Colon (tissue), 2 donors: Measurements from ENCODE around the gene LRRC28.

Experiments used
- FAIRE-seq: peaks from 2 replicates; lab custom pipeline; 2012; peaks lifted over from hg19 to GRCh38; lab: Jason Lieb, UNC
- donor health status: control.
- donor health status: control.

Gene LRRC28

GRCh38 chr15:99421172-99421656 is 169.9 kb downstream of the LRRC28 start:
- FAIRE-seq = no peak

- FAIRE-seq = no peak
These were observed 170.5 kb downstream of the LRRC28 start for GRCh38 chr15:99421758-99422157.

GRCh38 chr15:99423186-99424130 is 172.2 kb downstream of the LRRC28 start:
- FAIRE-seq = no peak

- FAIRE-seq = no peak
These were observed 172.9 kb downstream of the LRRC28 start for GRCh38 chr15:99424131-99424571.

GRCh38 chr15:99424978-99425656 is 173.8 kb downstream of the LRRC28 start:
- FAIRE-seq = no peak

GRCh38 chr15:99425657-99426301 is 174.5 kb downstream of the LRRC28 start:
- FAIRE-seq = no peak

GRCh38 chr15:99426431-99427105 is 175.3 kb downstream of the LRRC28 start:
- no peak for FAIRE-seq

DNA sequence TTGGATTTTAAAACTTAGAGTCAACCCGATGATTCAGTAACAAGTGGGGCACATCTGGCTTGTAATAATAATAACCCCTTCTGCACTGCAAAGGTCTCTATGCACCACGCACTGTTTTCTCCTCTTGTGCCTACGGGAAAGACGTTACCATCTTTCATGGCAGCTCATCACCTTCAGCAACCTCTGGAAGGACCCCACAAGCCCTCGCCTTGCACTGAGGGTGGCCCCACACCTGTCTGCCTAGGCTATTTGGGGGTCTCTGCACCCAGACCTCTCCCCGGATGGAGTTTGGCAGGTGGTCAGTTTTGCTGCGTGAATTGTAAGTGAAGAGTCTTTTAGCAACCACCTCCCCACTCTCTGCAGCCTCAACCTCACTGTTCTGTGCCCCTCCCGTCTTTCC is 175.9 kb downstream of the LRRC28 start:
- FAIRE-seq = no peak

- FAIRE-seq = no peak
These were observed 176.5 kb downstream of the LRRC28 start for GRCh38 chr15:99427668-99428361.

DNA sequence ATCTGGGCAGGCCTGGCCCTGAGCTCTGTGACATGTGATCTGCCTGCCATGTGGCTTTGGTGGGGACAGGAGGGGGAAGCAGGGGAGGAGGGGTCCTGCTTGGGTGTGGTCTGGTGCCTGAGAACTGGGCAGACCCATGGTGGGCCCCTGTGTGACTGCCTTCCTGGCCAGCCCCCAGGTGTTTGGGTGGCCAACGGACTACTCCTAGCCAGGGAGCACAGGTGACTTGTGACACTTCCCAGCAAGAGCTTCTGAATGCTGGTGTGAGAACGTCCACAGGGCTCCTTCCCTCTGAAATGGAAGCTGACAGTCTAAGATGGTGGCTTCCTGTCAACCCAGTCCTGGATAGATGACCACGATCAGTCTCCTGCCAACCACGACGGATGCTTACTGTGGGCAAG is 178.4 kb downstream of the LRRC28 start:
- no peak for FAIRE-seq

GRCh38 chr15:99430881-99431401 is 179.7 kb downstream of the LRRC28 start:
- FAIRE-seq = no peak

DNA sequence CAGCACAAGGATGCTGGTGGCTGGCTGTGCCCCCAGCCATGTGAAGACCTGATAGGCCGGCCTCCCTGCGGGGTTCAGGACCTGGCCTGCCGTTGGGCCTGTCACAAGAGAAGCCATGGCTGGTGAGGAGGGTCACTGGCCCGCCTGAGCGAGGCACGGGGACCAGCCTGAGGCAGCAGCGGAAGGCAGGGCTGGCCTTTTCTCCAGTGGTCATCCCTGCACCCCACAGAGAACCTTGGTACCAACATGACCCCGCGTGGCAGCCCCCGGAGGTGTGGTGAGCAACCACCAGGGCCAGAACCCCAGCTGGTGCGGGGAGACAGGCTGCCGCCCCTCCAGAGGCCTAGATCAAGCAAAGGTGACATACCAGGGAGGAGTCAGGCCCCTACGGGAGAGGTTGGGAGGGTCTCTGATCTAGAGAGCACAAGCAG is 180.4 kb downstream of the LRRC28 start:
- no peak for FAIRE-seq

GRCh38 chr15:99432271-99433025 is 181.2 kb downstream of the LRRC28 start:
- FAIRE-seq = no peak

DNA sequence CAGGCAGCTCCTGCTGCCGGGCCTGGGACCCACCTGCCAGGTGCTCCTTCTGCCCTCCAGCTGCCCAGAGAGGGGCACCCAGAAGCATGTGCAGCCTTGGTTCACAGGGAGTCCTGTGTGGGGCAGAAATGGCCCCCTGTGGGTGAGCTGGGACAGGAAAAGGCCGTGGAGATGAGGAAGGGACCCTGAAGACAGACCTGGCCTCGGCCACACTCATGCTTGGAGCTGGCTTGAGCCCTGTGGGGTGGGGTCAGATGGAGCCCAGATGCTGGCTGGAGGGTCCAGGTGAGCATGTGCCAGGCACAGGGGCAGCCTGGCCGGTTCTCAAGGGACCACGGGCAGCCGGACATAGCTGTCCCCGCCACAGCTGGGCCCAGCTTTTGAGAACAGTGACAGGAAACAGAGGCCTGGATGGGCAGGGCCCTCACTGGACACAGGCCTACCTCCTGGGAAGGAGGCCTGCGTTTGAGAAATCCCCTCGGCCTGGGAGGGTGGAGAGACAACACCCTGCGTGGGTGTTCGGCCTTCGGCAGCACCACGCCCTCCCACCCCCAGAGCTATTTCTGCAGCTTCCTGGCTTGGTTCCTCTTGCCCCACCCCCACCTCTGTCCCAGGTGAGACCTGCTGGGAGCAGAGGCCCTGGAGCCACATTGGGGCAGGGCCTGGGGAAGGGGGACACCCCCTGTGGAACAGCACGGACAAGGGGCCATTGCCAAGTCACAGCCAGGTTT is 181.9 kb downstream of the LRRC28 start:
- FAIRE-seq = no peak

- FAIRE-seq = no peak
These were observed 182.6 kb downstream of the LRRC28 start for GRCh38 chr15:99433757-99434450.

DNA sequence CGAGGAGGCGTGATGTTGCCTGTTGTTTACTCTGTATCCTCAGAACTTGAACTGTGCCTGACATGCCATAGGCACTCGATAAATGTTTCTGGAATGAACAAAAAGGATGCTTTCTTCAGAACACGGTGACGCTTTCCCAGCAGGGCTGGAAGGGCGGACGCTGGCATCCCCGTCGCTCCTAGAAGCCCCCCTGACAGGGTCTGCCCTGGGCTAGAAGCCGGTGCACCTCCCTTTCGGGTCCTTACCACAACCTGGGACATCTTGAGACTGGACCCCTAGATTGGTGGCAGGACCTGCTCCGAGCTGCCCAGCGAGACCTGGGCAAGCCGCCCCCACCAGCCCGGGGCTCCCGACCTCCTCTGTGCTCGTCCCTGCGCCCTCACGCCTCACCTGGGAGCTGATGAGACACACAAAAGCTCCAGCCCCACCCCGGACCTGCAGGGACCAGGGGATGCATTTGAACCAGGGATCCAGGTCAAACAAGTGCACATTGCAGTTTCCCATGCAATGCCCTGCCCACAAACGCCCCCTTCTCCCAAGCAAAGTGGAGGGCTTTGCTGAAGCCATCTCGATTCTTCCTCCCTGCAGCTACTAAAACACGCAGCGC is 183.3 kb downstream of the LRRC28 start:
- FAIRE-seq = no peak

- FAIRE-seq = no peak
These were observed 183.9 kb downstream of the LRRC28 start for GRCh38 chr15:99435113-99435695.

DNA sequence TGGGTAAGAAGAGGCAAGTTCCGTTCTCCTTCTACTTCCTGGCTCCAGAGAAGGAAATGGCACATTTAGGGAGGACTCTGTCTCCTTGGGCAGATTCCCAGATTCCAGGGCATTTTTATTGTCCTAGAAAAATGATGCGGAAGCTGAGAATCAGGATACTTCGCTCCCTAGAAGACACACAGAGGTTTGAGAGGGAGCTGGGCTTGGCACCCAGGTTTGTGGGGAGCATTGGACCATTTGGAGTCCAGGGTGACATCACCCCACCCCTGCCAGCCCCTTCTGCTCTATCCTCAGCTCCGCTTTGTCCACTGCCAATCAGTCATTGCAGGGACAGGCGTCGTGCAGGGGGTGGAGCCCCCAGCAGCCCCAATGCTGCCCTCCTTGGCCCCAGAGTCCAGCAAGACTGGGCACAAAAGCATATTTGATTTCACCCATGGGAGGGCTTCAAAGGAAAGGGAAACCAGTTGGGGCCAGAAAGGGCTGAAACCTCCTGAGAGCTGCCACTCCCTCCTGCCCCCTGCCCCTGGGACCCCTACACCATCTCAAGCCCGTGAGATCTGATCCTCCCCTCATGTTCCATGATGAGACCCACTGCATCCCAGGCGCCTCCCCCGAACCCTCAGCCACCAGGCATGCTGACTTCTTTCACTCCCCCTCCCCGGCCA is 184.7 kb downstream of the LRRC28 start:
- FAIRE-seq = no peak
